ENCODE measurements around the gene SOX30. TPM values are rescaled to one million over a fixed set of nuclear protein-coding genes. Genes with fewer than 3 reads are reported as not detected.

The SOX30 gene
- total RNA-seq, 1 experiment from 2014 or later: 0.46 TPM

DNA sequence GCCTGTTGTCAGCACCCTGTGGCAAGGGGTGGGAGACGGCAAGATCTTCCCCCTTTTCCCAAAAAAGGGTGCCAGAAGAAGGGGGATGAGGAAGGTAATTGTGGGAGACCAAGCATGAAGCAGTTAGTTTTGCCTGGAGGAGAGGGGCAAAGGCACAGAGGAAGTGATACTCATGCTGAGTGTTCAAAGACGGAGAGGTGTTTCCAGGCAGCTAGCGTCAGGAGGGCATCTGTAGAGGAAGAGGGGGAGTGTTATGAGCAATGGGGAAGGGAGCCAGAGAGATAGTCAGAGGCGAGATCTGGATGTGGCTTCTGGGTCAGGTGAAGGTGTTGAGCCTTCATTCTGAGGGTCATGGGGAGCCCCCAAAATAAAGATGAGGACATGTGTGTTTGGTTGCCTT, 49.7 kb downstream of the SOX30 start:
- CTCF ChIA-PET: no interaction called here
- H3K27me3 Mint-ChIP-seq (ENCODE audit: low read depth): no peaks in the 10 kb centered on the region
- POLR2A ChIA-PET: no interaction called here
- H3K9me3 Mint-ChIP-seq: no peaks in the 10 kb centered on the region
- no peak overlapping the region; the same call in 1 of the 2 replicates for H3K27ac Mint-ChIP-seq
- H3K36me3 Mint-ChIP-seq: no peaks in the 10 kb centered on the region
- TF ChIP-seq ZNF416 (CRISPR knock-in tag; IDR thresholded peaks at IDR 0.05): no peak
- no peak for TF ChIP-seq TEAD4 (CRISPR knock-in tag; IDR thresholded peaks at IDR 0.05)
- TF ChIP-seq FOXP1 (CRISPR knock-in tag; IDR thresholded peaks at IDR 0.05; ENCODE audit: borderline replicate concordance): no peak
- TF ChIP-seq, protein P1, sequence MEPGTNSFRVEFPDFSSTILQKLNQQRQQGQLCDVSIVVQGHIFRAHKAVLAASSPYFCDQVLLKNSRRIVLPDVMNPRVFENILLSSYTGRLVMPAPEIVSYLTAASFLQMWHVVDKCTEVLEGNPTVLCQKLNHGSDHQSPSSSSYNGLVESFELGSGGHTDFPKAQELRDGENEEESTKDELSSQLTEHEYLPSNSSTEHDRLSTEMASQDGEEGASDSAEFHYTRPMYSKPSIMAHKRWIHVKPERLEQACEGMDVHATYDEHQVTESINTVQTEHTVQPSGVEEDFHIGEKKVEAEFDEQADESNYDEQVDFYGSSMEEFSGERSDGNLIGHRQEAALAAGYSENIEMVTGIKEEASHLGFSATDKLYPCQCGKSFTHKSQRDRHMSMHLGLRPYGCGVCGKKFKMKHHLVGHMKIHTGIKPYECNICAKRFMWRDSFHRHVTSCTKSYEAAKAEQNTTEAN (CRISPR knock-in tag; IDR thresholded peaks at IDR 0.05): no peak
- ATAC-seq: no peak
- no peaks in the 10 kb centered on the region for H3K4me1 Mint-ChIP-seq
- no peak for DNase-seq (ENCODE audit: low spot score)
- H3K4me3 Mint-ChIP-seq: no peak overlapping the region

- DNase-seq (ENCODE audit: low spot score) (no peak), ATAC-seq (no peak)
- CTCF ChIA-PET: no interaction called here
- Mint-ChIP-seq H3K27me3 (ENCODE audit: low read depth) (no peaks in the 10 kb centered on the region), H3K36me3 (no peaks in the 10 kb centered on the region), H3K4me1 (no peaks in the 10 kb centered on the region), H3K27ac (no peak overlapping the region), H3K4me3 (no peak overlapping the region), H3K9me3 (no peaks in the 10 kb centered on the region)
- no peak for TF ChIP-seq ZNF219 (CRISPR knock-in tag; IDR thresholded peaks at IDR 0.05; ENCODE audit: borderline replicate concordance)
- TF ChIP-seq ELF4 (CRISPR knock-in tag; IDR thresholded peaks at IDR 0.05; ENCODE audit: low read depth): no peak
- TF ChIP-seq, protein P2, sequence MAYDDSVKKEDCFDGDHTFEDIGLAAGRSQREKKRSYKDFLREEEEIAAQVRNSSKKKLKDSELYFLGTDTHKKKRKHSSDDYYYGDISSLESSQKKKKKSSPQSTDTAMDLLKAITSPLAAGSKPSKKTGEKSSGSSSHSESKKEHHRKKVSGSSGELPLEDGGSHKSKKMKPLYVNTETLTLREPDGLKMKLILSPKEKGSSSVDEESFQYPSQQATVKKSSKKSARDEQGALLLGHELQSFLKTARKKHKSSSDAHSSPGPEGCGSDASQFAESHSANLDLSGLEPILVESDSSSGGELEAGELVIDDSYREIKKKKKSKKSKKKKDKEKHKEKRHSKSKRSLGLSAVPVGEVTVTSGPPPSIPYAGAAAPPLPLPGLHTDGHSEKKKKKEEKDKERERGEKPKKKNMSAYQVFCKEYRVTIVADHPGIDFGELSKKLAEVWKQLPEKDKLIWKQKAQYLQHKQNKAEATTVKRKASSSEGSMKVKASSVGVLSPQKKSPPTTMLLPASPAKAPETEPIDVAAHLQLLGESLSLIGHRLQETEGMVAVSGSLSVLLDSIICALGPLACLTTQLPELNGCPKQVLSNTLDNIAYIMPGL (CRISPR knock-in tag; IDR thresholded peaks at IDR 0.05): no peak
- no peak for TF ChIP-seq ESRRA (CRISPR knock-in tag; IDR thresholded peaks at IDR 0.05; ENCODE audit: borderline replicate concordance)
- TF ChIP-seq FOXK1 (CRISPR knock-in tag; IDR thresholded peaks at IDR 0.05): no peak
- no peak for TF ChIP-seq IRF1 (CRISPR knock-in tag; IDR thresholded peaks at IDR 0.05)
- TF ChIP-seq ZNF317 (CRISPR knock-in tag; IDR thresholded peaks at IDR 0.05; ENCODE audit: borderline replicate concordance, low read depth): no peak
- no peak for TF ChIP-seq NR3C1 (CRISPR knock-in tag; conservative IDR thresholded peaks at IDR 0.05; ENCODE audit: low read depth)
- no peak for TF ChIP-seq ATF3 (CRISPR knock-in tag; conservative IDR thresholded peaks at IDR 0.05)
- TF ChIP-seq NR1H2 (CRISPR knock-in tag; IDR thresholded peaks at IDR 0.05): no peak
- TF ChIP-seq, protein P1 (CRISPR knock-in tag; IDR thresholded peaks at IDR 0.05): no peak
- TF ChIP-seq E2F5 (CRISPR knock-in tag; IDR thresholded peaks at IDR 0.05): no peak
- TF ChIP-seq ZNF281 (CRISPR knock-in tag; IDR thresholded peaks at IDR 0.05): no peak
- TF ChIP-seq STAT6 (CRISPR knock-in tag; conservative IDR thresholded peaks at IDR 0.05; ENCODE audit: low read depth): no peak
- no peak for TF ChIP-seq E2F1 (CRISPR knock-in tag; IDR thresholded peaks at IDR 0.05)
- POLR2A ChIA-PET: no interaction called here
Observed at GRCh38 chr5:157600252-157600651, 52.0 kb downstream of the SOX30 start.

Measured in WTC11 (cell line).